Common myeloid progenitor, CD34-positive (primary cell): ENCODE measurements around the gene PLET1.

Source experiments
- CTCF ChIA-PET: fragments of 350-600 bp; sonication (Branson Sonifier 250); formaldehyde crosslinking; loops from one replicate; lab custom pipeline; 2021; ENCODE audit warnings: antibody characterized with exemption; lab: Charles Lee
- POLR2A ChIA-PET: fragments of 350-600 bp; sonication (Branson Sonifier 250); formaldehyde crosslinking; loops from one replicate; lab custom pipeline; 2021; ENCODE audit warnings: antibody characterized with exemption; lab: Charles Lee
- DNase-seq, 3 donors: peaks; one replicate each; pipeline versions ENCODE4 v3.0.0 to v3.0.0-alpha.2; 2013
- H3K27ac ChIP-seq, 2 experiments: 1 replicate in 1 of 2; 2 replicates in 1 of 2; pipeline ENCODE4 v1.7.0; 2013; ENCODE audit warnings: inconsistent platforms in 2 of 2, low read length in 2 of 2, mild to moderate bottlenecking in 2 of 2, low read depth in 1 of 2, moderate library complexity in 1 of 2; ENCODE audit not compliant: severe bottlenecking in 2 of 2, insufficient read depth in 1 of 2, poor library complexity in 1 of 2
- H3K27me3 ChIP-seq, 5 experiments: replicated peaks in 2 of 5; 1 replicate in 3 of 5; 2 replicates in 2 of 5; pipeline versions ENCODE4 v1.6.1 to v1.7.0; 2013; ENCODE audit warnings: low read length in 4 of 5, mild to moderate bottlenecking in 2 of 5, moderate library complexity in 2 of 5, inconsistent platforms in 1 of 5; ENCODE audit not compliant: insufficient read depth in 5 of 5, control insufficient read depth in 4 of 5
- H3K36me3 ChIP-seq, 4 experiments: 1 replicate in 2 of 4; 2 replicates in 2 of 4; pipeline versions ENCODE4 v1.6.1 to v1.7.0; 2013; ENCODE audit warnings: low read length in 3 of 4, control low read depth in 1 of 4, mild to moderate bottlenecking in 1 of 4; ENCODE audit not compliant: control insufficient read depth in 4 of 4, insufficient read depth in 4 of 4
- H3K4me1 ChIP-seq, 4 experiments: 1 replicate in 3 of 4; 2 replicates in 1 of 4; pipeline versions ENCODE4 v1.6.1 to v1.7.1; 2013; ENCODE audit warnings: low read length in 3 of 4, mild to moderate bottlenecking in 3 of 4, control low read depth in 1 of 4, inconsistent platforms in 1 of 4, moderate library complexity in 1 of 4; ENCODE audit not compliant: control insufficient read depth in 4 of 4, insufficient read depth in 4 of 4; ENCODE audit errors: control extremely low read depth in 1 of 4
- H3K4me3 ChIP-seq, 7 experiments: 1 replicate in 4 of 7; 2 replicates in 3 of 7; pipeline versions ENCODE4 v1.5.1 to v1.7.0; 2013; ENCODE audit warnings: mild to moderate bottlenecking in 7 of 7, low read length in 6 of 7, moderate library complexity in 6 of 7, inconsistent platforms in 2 of 7, low read depth in 2 of 7, control low read depth in 1 of 7; ENCODE audit not compliant: insufficient read depth in 4 of 7, control insufficient read depth in 1 of 7; ENCODE audit errors: extremely low read depth in 1 of 7
- H3K9me3 ChIP-seq, 5 experiments: 1 replicate in 4 of 5; 2 replicates in 1 of 5; pipeline versions ENCODE4 v1.6.1 to v1.7.1; 2013; ENCODE audit warnings: low read length in 4 of 5, mild to moderate bottlenecking in 2 of 5, inconsistent platforms in 1 of 5, low read depth in 1 of 5, moderate library complexity in 1 of 5; ENCODE audit not compliant: control insufficient read depth in 4 of 5, insufficient read depth in 2 of 5; ENCODE audit errors: control extremely low read depth in 1 of 5
- WGBS: methylation state at CpG from one replicate; pipeline ENCODE4 v1.1.5; 2013; ENCODE audit not compliant: insufficient coverage; 5-methylcytosine and 5-hydroxymethylcytosine counted together

PLET1 gene

GRCh38 chr11:112288021-112288420, 27.4 kb upstream of the PLET1 start:
- ChIA-PET CTCF (interaction anchor here (0.8 to 11.8 kb wide), 15 partner anchors 8 to 1001 kb away, joined by 3 to 246 read pairs (median 4); partner anchors contain the start of genes PLET1 and PTS), POLR2A (no interaction called here)
- Histone ChIP-seq H3K27me3 (peaks cover 0 to 2% (median 0%) of the 10 kb centered on the region in 5 experiments), H3K4me1 (peaks cover 0 to 24% (median 8%) of the 10 kb centered on the region in 4 experiments), H3K36me3 (no peaks in the 10 kb centered on the region), H3K9me3 (no peaks in the 10 kb centered on the region), H3K4me3 (no peak overlapping the region), H3K27ac (no peak overlapping the region)
- DNase-seq, result no peak
- WGBS, result 83% methylated on average over 1 of the region's 3 CpGs

DNA sequence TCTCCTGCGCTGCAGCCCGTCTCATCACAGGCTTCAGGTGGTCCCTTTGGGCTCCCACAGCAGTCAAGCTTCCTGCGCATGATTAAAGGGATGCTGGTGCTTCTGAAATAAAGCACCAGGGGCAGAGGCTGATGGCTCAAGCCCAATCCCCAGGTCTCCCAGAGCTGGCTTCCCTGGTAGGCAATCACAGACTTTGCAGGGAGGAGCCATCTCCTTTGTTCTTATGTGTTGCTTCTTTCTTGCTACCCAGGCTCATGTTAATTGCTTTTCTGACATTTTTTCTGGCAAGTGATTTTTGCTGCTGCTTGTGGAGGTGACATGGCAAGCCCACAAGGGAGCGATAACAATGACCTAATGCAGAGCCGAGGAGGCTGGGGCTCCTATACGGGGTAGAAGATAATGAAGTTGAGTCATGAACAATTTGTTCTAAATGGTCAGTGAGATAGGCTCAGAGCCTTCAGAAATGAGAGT, 25.2 kb upstream of the PLET1 start:
- Histone ChIP-seq H3K27ac (no peak overlapping the region), H3K27me3 (peaks cover 0 to 2% (median 0%) of the 10 kb centered on the region in 5 experiments), H3K9me3 (no peaks in the 10 kb centered on the region), H3K36me3 (no peaks in the 10 kb centered on the region), H3K4me1 (peaks cover 0 to 38% (median 19%) of the 10 kb centered on the region in 4 experiments), H3K4me3 (no peak overlapping the region)
- POLR2A ChIA-PET, result no interaction called here
- WGBS, result 96% methylated on average over 6 of the region's 6 CpGs
- no peak for DNase-seq
- CTCF ChIA-PET, result interaction anchor here (0.6 to 11.8 kb wide), 8 partner anchors 64 to 275 kb away, joined by 3 to 246 read pairs (median 4); partner anchors contain the start of gene PTS

GRCh38 chr11:112281726-112282125, 21.1 kb upstream of the PLET1 start:
- no peak overlapping the region for H3K27ac ChIP-seq
- no peaks in the 10 kb centered on the region for H3K9me3 ChIP-seq
- peak overlapping the region in 2 of 7 experiments; percentile 36 to 52 for H3K4me3 ChIP-seq
- no peaks in the 10 kb centered on the region for H3K27me3 ChIP-seq
- peak; percentile 14 to 67 (median 64) for DNase-seq
- H3K36me3 ChIP-seq, result no peaks in the 10 kb centered on the region
- POLR2A ChIA-PET, result interaction anchor here (0.6 kb wide), 1 partner anchor 1513 kb away, joined by 3 read pairs; no protein-coding TSS in a partner anchor
- H3K4me1 ChIP-seq, result peaks cover 0 to 39% (median 19%) of the 10 kb centered on the region in 4 experiments
- 0% methylated on average over 4 of the region's 4 CpGs for WGBS
- CTCF ChIA-PET, result interaction anchor here (0.7 to 11.8 kb wide), 15 partner anchors 7 to 1008 kb away, joined by 3 to 246 read pairs (median 5); partner anchors contain the start of genes BCO2, PLET1 and PTS

DNA sequence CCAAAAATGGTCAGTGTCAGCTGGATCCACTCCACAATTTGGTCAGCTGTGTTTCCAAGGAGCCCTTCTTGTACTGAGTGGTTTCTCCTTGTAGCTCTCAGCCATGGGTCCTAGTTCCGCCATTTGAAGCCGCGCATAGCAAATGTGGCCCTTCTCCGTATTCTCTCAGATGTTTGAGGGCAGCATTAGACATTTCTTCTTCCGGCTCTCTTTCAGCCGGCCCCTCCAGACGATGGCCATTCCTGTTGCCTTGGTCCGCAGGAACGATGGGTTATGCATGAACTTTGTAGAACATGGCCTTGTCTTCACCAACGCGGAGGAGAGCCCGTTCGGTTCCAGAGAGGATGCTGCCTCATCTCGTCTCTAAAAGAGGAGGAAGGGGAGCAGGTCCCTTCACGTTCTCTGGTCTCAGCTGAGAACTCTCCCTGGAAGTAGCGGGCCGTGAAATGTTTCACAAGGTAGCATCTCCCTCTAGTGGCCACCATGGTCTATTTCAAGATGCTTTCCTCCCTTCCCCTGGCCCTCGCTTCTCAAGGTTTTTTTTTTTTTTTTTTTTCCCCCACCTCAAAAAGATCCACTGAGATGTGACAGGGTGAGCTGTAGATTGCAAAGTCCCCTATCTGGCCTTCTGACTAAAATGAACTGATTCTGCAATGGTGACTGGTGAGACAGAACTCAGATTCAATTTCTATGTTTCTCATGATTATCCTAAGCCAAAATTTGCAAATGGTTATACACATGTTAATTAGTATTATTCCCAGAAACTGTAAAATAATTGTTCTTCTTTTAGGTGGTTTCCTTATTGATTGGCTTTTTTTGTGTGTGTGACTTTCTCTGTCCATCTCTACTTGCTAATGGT, 19.8 kb upstream of the PLET1 start:
- Histone ChIP-seq H3K4me1 (peaks cover 0 to 36% (median 19%) of the 10 kb centered on the region in 4 experiments), H3K36me3 (no peaks in the 10 kb centered on the region), H3K27ac (no peak overlapping the region), H3K4me3 (peak overlapping the region; percentile 32 to 91 (median 72)), H3K9me3 (no peaks in the 10 kb centered on the region), H3K27me3 (no peaks in the 10 kb centered on the region)
- WGBS, result 0% methylated on average over 15 of the region's 18 CpGs
- CTCF ChIA-PET, result interaction anchor here (0.6 to 11.8 kb wide), 31 partner anchors 8 to 1009 kb away, joined by 3 to 246 read pairs (median 4); partner anchors contain the start of genes BCO2, PTS and TIMM8B
- peak; percentile 89 to 92 (median 91) for DNase-seq
- POLR2A ChIA-PET, result interaction anchor here (0.6 to 1.0 kb wide), 2 partner anchors 58 to 175 kb away, joined by 3 to 4 read pairs; no protein-coding TSS in a partner anchor

GRCh38 chr11:112279901-112280267, 19.2 kb upstream of the PLET1 start:
- H3K27ac ChIP-seq, result no peak overlapping the region
- DNase-seq, result peak; percentile 74 to 86 (median 84)
- peaks cover 0 to 30% (median 19%) of the 10 kb centered on the region in 4 experiments for H3K4me1 ChIP-seq
- peak overlapping the region; percentile 32 to 91 (median 72) for H3K4me3 ChIP-seq
- H3K9me3 ChIP-seq, result no peaks in the 10 kb centered on the region
- ChIA-PET CTCF (interaction anchor here (0.6 to 11.8 kb wide), 27 partner anchors 9 to 1010 kb away, joined by 3 to 246 read pairs (median 5); partner anchors contain the start of genes PTS and TIMM8B), POLR2A (interaction anchor here (0.6 to 1.0 kb wide), 2 partner anchors 57 to 175 kb away, joined by 3 to 4 read pairs; no protein-coding TSS in a partner anchor)
- H3K36me3 ChIP-seq, result no peaks in the 10 kb centered on the region
- no peaks in the 10 kb centered on the region for H3K27me3 ChIP-seq
- WGBS, result 0% methylated on average over 15 of the region's 15 CpGs

DNA sequence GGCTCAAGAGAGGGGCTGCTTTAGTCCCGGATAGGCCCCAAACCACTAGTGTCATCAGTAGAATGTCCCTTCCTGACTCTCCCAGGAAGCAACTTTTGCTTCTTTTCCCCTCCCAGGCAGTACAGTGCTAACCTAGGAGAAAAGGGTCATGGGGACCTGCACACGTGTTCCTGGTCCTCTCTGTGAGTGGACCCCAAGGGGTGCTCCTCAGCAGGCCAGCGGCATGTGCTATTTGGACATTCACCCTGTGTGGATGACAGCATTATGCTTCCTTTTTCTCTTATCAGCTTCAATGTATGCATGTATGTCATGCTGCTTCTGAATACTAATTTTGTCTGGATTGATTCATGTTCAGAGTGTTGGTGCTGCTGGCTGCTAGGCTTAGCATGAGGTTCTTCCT, 18.1 kb upstream of the PLET1 start:
- no peaks in the 10 kb centered on the region for H3K27me3 ChIP-seq
- H3K27ac ChIP-seq, result no peak overlapping the region
- H3K36me3 ChIP-seq, result no peaks in the 10 kb centered on the region
- H3K4me1 ChIP-seq, result peaks cover 0 to 27% (median 19%) of the 10 kb centered on the region in 4 experiments
- 87% methylated on average over 3 of the region's 3 CpGs for WGBS
- CTCF ChIA-PET, result interaction anchor here (0.6 to 11.8 kb wide), 6 partner anchors 8 to 842 kb away, joined by 3 to 246 read pairs (median 7); partner anchors contain the start of gene PTS
- no peak for DNase-seq
- no peak overlapping the region for H3K4me3 ChIP-seq
- POLR2A ChIA-PET, result no interaction called here
- no peaks in the 10 kb centered on the region for H3K9me3 ChIP-seq
